ACHN (cell line): Measurements from ENCODE around the gene NUFIP1.
"Not testable (repeated sequence)": the region's sequence is repeated elsewhere in the genome, so short reads cannot be mapped to it uniquely, and the experiment has no call there.

Experiments
- DNase-seq: peaks from one replicate; pipeline ENCODE4 v3.0.0-alpha.2; 2015
- in situ Hi-C: cut with HindIII; loops from 2 replicates; pipeline ENCODE4 v1.10.0; 2017; ENCODE audit warnings: low sequenced_read_pairs, low pct_ligation_motif_present, low pct_unique_long_range_greater_than_20kb

NUFIP1 gene

DNA sequence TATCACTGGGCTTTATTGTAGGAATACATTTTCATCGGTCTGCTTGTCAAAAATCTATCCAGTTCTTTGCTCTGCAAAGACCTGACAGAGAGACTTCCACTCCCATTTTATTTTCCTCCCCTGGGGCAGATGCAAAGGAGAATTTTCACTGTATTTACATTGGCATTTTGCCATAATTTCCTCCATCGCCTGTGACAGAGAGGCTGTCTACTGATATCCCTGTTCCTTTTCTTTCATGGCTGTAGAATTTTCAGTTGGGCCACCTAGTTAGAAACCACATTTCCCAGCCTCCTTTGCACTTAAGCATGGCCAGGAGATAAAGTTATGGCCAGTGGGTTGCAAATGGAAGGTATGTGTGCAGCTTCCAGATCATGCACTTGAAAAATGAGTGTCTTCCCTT lies 89.3 kb downstream of the NUFIP1 start:
- DNase-seq: no peak
- in situ Hi-C loops: no loop called here

DNA sequence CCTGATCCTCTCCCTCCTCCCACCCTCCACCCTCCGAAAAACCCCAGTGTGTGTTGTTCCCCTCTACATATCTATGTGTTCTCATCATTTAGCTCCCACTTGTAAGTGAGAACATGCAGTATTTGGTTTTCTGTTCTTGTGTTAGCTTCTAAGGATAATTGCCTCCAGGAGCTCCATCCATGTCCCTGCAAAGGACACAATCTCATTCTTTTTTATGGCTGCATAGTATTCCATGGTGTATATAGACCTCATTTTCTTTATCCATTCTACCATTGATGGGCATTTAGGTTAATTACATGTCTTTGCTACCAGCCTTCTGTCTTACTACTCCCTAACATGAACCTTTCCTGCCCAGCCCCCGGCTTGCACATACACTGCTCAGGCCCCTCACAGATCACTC lies 91.0 kb downstream of the NUFIP1 start:
- in situ Hi-C loops, DNase-seq: not testable (repeated sequence)

- in situ Hi-C loops: no loop called here
- DNase-seq: no peak
Observed at GRCh38 chr13:44895953-44896335, 93.3 kb downstream of the NUFIP1 start.

DNA sequence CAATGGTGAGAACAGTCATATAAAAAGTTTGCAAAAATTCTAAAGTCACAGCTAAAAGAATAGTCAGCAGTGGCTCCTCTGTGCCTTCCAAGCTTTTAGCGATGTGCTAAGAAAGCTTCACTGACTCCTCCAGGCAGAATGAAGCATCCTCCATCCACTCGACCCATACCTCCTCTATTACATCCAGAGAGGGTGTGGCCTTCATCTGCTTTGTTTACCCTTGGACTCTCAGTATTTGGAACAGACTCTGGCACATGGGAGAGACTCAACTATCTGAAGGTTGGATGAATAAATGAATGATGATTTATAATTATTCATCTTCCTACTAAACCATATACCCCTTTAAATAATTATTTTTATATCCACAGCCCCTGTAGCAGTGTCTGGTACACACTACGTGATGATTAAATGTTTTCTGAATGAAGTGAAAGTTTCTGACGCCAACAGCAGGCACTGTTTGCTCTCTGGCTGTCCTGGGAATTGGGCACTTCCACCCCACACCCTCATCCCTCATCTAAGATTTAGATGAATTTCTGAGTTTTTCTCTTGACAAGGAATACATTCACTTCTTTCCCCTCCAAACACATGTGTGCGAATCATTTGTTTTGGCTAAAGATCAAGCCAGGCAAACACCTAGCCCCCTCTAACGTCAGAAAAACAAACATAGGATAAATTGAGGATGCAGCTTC lies 93.9 kb downstream of the NUFIP1 start:
- in situ Hi-C loops: no loop called here
- DNase-seq: no peak

- DNase-seq: no peak
- in situ Hi-C loops: no loop called here
Observed at GRCh38 chr13:44894001-44894770, 95.1 kb downstream of the NUFIP1 start.
